Midbrain (tissue), 1 donor: ENCODE results near the gene MLLT10.
"Not testable (repeated sequence)": the region's sequence is repeated elsewhere in the genome, so short reads cannot be mapped to it uniquely, and the experiment has no call there.

Experiments
- DNase-seq: peaks from one replicate; lab custom pipeline; 2025; lab: John Stamatoyannopoulos, UW

The MLLT10 gene

GRCh38 chr10:21700474-21700873 lies 166.4 kb downstream of the MLLT10 start:
- no peak for DNase-seq

GRCh38 chr10:21702633-21703111 lies 168.6 kb downstream of the MLLT10 start:
- no peak for DNase-seq

- no peak for DNase-seq
Measured at GRCh38 chr10:21705142-21705827, 171.3 kb downstream of the MLLT10 start.

GRCh38 chr10:21705828-21706176 lies 171.8 kb downstream of the MLLT10 start:
- DNase-seq, result no peak

GRCh38 chr10:21707498-21707897 lies 173.5 kb downstream of the MLLT10 start:
- no peak for DNase-seq

- no peak for DNase-seq
Measured at GRCh38 chr10:21712975-21713374, 178.9 kb downstream of the MLLT10 start.

GRCh38 chr10:21715531-21716195 lies 181.6 kb downstream of the MLLT10 start:
- DNase-seq, result no peak

- not testable (repeated sequence) for DNase-seq
Measured at GRCh38 chr10:21717437-21718054, 183.5 kb downstream of the MLLT10 start.

- DNase-seq, result no peak
Measured at GRCh38 chr10:21719502-21719901, 185.5 kb downstream of the MLLT10 start.

GRCh38 chr10:21720090-21720489 lies 186.1 kb downstream of the MLLT10 start:
- DNase-seq, result no peak

- DNase-seq, result no peak
Measured at GRCh38 chr10:21721000-21721665, 187.1 kb downstream of the MLLT10 start.

GRCh38 chr10:21722209-21722608 lies 188.2 kb downstream of the MLLT10 start:
- no peak for DNase-seq

GRCh38 chr10:21724020-21724589 lies 190.1 kb downstream of the MLLT10 start:
- no peak for DNase-seq

GRCh38 chr10:21724687-21725367 lies 190.8 kb downstream of the MLLT10 start:
- DNase-seq, result peak; percentile 89

- DNase-seq, result no peak
Measured at GRCh38 chr10:21726601-21727225, 192.7 kb downstream of the MLLT10 start.

- no peak for DNase-seq
Measured at GRCh38 chr10:21727452-21728168, 193.6 kb downstream of the MLLT10 start.

GRCh38 chr10:21728618-21729017 lies 194.6 kb downstream of the MLLT10 start:
- no peak for DNase-seq

- peak; percentile 73 for DNase-seq
Measured at GRCh38 chr10:21732067-21732772, 198.2 kb downstream of the MLLT10 start.

- DNase-seq, result no peak
Measured at GRCh38 chr10:21733710-21734109, 199.7 kb downstream of the MLLT10 start.

GRCh38 chr10:21737106-21737505 lies 203.1 kb downstream of the MLLT10 start:
- no peak for DNase-seq
